ENCODE results near the gene PRAF2. TPM values are rescaled to one million over a fixed set of nuclear protein-coding genes. Genes with fewer than 3 reads are reported as not detected.

The PRAF2 gene
- total and polyA plus RNA-seq, 2 experiments from 2014 or later: 6.7 to 59.7 TPM

DNA sequence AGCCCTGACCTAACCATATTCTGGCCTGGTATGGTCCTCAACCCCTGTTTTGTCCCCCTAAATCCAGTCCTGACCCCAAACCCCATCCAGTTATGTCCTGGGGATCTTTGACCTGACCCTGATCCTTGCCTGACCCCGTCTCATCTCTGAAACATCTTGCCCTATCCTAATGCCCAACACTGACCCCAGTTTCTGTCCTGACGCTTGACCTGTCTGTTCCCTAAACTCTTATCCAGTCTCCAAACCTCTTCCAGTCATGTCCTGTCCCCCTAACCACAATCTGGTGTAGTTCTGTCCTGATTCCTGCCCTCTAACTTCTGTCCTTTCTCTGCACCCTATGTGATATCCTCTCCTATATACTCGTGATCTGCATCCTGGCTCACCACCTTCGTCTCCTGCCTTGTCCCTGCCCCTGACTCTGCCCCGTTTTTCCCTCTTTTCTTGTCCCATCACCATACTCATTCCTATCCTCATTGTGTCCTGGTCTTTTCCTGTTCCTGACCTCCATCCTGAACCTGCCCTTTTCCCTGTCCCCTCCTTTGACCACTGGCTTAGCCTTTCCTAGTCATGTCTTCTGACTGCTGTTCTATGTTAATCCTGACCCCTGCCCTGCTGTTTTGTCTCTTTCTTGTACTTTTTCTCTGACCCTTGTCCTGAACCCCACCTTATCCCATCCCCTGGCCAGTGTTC, 19.6 kb downstream of the PRAF2 start:
- H2AFZ ChIP-seq: peak overlapping the region; percentile 88
- H4K20me1 ChIP-seq (ENCODE audit: insufficient read depth, poor library complexity, severe bottlenecking): no peaks in the 10 kb centered on the region
- peak overlapping the region; percentile 60 for H3K4me3 ChIP-seq
- H3K27me3 ChIP-seq: no peaks in the 10 kb centered on the region
- peaks cover 5% of the 10 kb centered on the region for H3K79me2 ChIP-seq
- no peak for DNase-seq (ENCODE audit: low spot score)
- no peaks in the 10 kb centered on the region for H3K4me1 ChIP-seq (ENCODE audit: insufficient read depth)
- H3K4me2 ChIP-seq: peak overlapping the region; percentile 79
- H3K27ac ChIP-seq: peak overlapping the region; percentile 90
- no peaks in the 10 kb centered on the region for H3K36me3 ChIP-seq (replicated peaks; ENCODE audit: insufficient read depth, low read depth)
- H3K9me2 ChIP-seq (replicated peaks; ENCODE audit: insufficient read depth): no peaks in the 10 kb centered on the region
- TF ChIP-seq EZH2 (IDR thresholded peaks at IDR 0.05; ENCODE audit: borderline replicate concordance) (no peak), EZH2phosphoT487 (IDR thresholded peaks at IDR 0.05; ENCODE audit: low read depth, severe bottlenecking, unreplicated experiment) (no peak)
- TF ChIP-seq, protein P1, sequence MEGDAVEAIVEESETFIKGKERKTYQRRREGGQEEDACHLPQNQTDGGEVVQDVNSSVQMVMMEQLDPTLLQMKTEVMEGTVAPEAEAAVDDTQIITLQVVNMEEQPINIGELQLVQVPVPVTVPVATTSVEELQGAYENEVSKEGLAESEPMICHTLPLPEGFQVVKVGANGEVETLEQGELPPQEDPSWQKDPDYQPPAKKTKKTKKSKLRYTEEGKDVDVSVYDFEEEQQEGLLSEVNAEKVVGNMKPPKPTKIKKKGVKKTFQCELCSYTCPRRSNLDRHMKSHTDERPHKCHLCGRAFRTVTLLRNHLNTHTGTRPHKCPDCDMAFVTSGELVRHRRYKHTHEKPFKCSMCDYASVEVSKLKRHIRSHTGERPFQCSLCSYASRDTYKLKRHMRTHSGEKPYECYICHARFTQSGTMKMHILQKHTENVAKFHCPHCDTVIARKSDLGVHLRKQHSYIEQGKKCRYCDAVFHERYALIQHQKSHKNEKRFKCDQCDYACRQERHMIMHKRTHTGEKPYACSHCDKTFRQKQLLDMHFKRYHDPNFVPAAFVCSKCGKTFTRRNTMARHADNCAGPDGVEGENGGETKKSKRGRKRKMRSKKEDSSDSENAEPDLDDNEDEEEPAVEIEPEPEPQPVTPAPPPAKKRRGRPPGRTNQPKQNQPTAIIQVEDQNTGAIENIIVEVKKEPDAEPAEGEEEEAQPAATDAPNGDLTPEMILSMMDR (IDR thresholded peaks at IDR 0.05; ENCODE audit: poor library complexity): no peak
- 74% methylated on average over 5 of the region's 5 CpGs for WGBS (ENCODE audit: low lambda C conversion rate, missing lambda C conversion rate)
- H3K9me3 ChIP-seq (ENCODE audit: low read depth): no peaks in the 10 kb centered on the region

DNA sequence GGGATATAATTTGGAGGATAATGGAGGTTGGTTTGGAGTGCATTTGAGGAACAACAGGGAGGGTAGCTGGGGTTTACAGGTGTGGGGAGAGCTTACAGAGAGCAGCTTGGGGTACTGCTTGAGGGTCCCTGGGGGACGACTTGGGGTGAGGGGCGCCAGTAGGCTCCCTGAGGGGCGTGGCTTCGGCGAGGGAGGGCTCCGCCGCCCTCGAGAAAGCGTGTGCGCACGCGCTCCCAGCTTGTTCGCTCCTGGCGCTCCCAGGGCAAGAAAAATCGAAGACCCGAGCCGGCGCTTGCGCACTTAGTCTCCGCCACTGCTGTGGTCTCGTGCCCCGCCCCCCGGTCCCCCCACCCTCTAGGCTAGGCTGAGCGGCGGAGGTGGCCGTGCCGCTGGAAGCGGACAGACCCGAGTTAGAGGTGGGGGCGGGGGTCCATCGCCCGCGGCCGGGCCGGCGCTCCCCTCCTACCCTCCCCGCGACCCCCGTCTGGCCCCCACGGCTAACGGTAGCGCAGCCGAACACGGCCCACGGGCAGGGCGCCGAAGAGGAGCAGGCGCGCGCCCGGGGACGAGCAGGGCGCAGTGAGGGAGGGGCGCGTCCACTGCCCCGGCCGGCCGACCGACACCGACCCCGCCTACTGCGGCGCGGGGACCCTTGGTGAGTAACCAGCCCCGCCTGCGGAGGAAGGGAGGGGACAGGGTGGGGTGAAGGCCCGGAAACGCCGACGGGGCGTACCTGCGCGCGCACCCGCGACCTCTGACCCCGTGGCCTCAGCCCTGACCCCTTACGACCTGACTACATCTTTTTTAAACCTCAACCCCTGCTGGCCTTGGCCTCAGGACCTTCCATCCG, 20.4 kb downstream of the PRAF2 start:
- Histone ChIP-seq H3K27me3 (no peaks in the 10 kb centered on the region), H3K4me3 (peak overlapping the region; percentile 60), H3K4me1 (ENCODE audit: insufficient read depth) (no peaks in the 10 kb centered on the region), H3K79me2 (peaks cover 5% of the 10 kb centered on the region), H2AFZ (peak overlapping the region; percentile 88), H3K27ac (peak overlapping the region; percentile 90), H4K20me1 (ENCODE audit: insufficient read depth, poor library complexity, severe bottlenecking) (no peaks in the 10 kb centered on the region), H3K9me2 (replicated peaks; ENCODE audit: insufficient read depth) (no peaks in the 10 kb centered on the region), H3K36me3 (replicated peaks; ENCODE audit: insufficient read depth, low read depth) (no peaks in the 10 kb centered on the region), H3K9me3 (ENCODE audit: low read depth) (no peaks in the 10 kb centered on the region), H3K4me2 (peak overlapping the region; percentile 79)
- WGBS (ENCODE audit: low lambda C conversion rate, missing lambda C conversion rate): 40% methylated on average over 33 of the region's 79 CpGs
- peak; percentile 86 for DNase-seq (ENCODE audit: low spot score)
- TF ChIP-seq, protein P1 (IDR thresholded peaks at IDR 0.05; ENCODE audit: poor library complexity): no peak
- TF ChIP-seq EZH2phosphoT487 (IDR thresholded peaks at IDR 0.05; ENCODE audit: low read depth, severe bottlenecking, unreplicated experiment) (no peak), EZH2 (IDR thresholded peaks at IDR 0.05; ENCODE audit: borderline replicate concordance) (no peak)

DNA sequence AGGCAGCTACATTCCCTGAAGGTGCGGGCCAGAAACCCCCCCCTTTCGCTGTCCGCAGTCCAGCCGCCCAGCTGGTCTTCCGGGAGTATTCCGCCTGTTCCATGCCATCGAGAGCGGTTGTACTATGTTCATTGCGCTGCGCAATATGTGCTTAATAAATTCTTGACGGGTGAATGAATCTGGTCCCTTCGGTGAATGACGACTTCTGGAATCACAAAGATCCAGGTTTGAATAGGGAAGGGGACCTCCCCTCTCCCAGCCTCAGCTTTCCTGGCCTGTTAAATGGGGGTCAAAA, 29.9 kb downstream of the PRAF2 start:
- 53% methylated on average over 13 of the region's 13 CpGs for WGBS (ENCODE audit: low lambda C conversion rate, missing lambda C conversion rate)
- Histone ChIP-seq H3K4me1 (ENCODE audit: insufficient read depth) (peaks cover 16% of the 10 kb centered on the region), H3K27me3 (no peaks in the 10 kb centered on the region), H2AFZ (no peak overlapping the region), H4K20me1 (ENCODE audit: insufficient read depth, poor library complexity, severe bottlenecking) (no peaks in the 10 kb centered on the region), H3K9me3 (ENCODE audit: low read depth) (no peaks in the 10 kb centered on the region), H3K4me3 (no peak overlapping the region), H3K27ac (peak overlapping the region; percentile 49), H3K4me2 (peak overlapping the region; percentile 61), H3K79me2 (peaks cover 33% of the 10 kb centered on the region), H3K9me2 (replicated peaks; ENCODE audit: insufficient read depth) (no peaks in the 10 kb centered on the region), H3K36me3 (replicated peaks; ENCODE audit: insufficient read depth, low read depth) (no peaks in the 10 kb centered on the region)
- TF ChIP-seq EZH2 (IDR thresholded peaks at IDR 0.05; ENCODE audit: borderline replicate concordance): no peak
- TF ChIP-seq EZH2phosphoT487 (IDR thresholded peaks at IDR 0.05; ENCODE audit: low read depth, severe bottlenecking, unreplicated experiment): no peak
- TF ChIP-seq, protein P1 (IDR thresholded peaks at IDR 0.05; ENCODE audit: poor library complexity): no peak
- no peak for DNase-seq (ENCODE audit: low spot score)
